DLD1 (cell line): ENCODE data around the gene GSTCD.
"Not testable (repeated sequence)": the region's sequence is repeated elsewhere in the genome, so short reads cannot be mapped to it uniquely, and the experiment has no call there.

Source experiments
- in situ Hi-C: cut with HindIII; loops from 2 replicates; pipeline ENCODE4 v1.10.0; 2017; ENCODE audit warnings: low sequenced_read_pairs

Gene GSTCD

GRCh38 chr4:105797225-105797624 lies 88.6 kb downstream of the GSTCD start:
- in situ Hi-C loops: no loop called here

GRCh38 chr4:105805501-105806120 lies 97.0 kb downstream of the GSTCD start:
- in situ Hi-C loops: no loop called here

GRCh38 chr4:105807496-105807895 lies 98.9 kb downstream of the GSTCD start:
- in situ Hi-C loops: no loop called here

- in situ Hi-C loops: no loop called here
Observed at GRCh38 chr4:105808030-105808749, 99.6 kb downstream of the GSTCD start.

- in situ Hi-C loops: no loop called here
Observed at GRCh38 chr4:105808750-105809041, 100.1 kb downstream of the GSTCD start.

DNA sequence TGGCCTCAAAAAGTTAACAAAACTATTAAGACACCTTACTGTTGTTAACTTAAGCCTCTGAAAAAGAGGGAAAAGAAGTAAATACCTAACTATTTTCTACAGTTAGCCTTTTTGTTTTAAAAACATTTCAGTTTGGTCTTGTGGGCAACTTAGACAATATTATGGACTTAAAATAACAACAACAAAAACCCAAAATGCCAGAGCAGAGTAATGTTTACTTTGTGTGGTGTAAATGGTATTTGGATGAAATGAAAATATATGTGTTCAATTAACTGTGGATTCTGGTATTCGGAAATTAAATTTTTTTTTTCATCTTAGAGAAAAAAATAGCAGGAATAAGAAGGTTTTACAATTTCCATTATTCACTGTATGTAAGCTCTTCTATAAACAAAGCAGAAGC lies 107.1 kb downstream of the GSTCD start:
- in situ Hi-C loops: no loop called here

- in situ Hi-C loops: no loop called here
Observed at GRCh38 chr4:105822061-105822460, 113.5 kb downstream of the GSTCD start.

- in situ Hi-C loops: no loop called here
Observed at GRCh38 chr4:105828074-105828473, 119.5 kb downstream of the GSTCD start.

GRCh38 chr4:105831189-105831588 lies 122.6 kb downstream of the GSTCD start:
- in situ Hi-C loops: no loop called here

DNA sequence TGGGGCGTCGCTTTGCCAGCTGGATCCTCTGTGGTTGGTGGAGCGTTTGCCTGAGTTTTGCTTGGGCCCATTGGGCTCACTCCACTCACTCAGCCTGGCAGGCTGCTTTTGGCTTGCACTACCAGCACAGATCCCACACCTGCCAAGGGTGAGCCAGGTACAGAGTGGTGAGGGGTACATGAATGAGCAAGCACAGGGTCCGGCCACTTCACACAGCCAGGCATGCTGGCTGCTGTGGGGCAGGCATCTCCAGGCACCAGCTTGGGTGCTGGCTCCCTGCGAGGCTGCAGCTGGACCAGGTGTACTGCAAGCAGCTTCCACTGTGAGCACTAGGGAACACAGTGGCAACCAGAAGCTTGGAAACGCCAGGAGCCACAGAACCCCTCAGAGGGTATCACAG lies 126.6 kb downstream of the GSTCD start:
- in situ Hi-C loops: no loop called here

DNA sequence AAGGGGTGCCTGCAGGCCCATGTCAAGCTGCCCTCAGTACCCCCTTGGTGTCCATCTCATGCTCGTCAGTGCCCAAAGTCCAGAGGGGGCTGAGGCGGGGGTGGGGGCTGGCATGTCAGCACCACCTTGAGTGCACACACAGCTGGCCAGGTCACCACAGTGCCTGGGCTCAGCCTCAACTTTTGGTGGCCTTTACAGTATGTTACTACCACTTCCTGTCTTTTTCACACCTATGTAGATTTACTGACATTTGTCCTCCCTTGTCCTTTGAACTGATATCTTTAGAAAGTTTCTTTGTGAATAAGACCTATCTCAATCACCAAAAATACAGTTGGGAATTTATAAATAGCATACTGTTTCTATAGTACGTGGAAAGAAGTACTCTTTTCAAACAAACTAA lies 128.0 kb downstream of the GSTCD start:
- in situ Hi-C loops: no loop called here

GRCh38 chr4:105837037-105837436 lies 128.5 kb downstream of the GSTCD start:
- in situ Hi-C loops: no loop called here

GRCh38 chr4:105838082-105838481 lies 129.5 kb downstream of the GSTCD start:
- in situ Hi-C loops: no loop called here

DNA sequence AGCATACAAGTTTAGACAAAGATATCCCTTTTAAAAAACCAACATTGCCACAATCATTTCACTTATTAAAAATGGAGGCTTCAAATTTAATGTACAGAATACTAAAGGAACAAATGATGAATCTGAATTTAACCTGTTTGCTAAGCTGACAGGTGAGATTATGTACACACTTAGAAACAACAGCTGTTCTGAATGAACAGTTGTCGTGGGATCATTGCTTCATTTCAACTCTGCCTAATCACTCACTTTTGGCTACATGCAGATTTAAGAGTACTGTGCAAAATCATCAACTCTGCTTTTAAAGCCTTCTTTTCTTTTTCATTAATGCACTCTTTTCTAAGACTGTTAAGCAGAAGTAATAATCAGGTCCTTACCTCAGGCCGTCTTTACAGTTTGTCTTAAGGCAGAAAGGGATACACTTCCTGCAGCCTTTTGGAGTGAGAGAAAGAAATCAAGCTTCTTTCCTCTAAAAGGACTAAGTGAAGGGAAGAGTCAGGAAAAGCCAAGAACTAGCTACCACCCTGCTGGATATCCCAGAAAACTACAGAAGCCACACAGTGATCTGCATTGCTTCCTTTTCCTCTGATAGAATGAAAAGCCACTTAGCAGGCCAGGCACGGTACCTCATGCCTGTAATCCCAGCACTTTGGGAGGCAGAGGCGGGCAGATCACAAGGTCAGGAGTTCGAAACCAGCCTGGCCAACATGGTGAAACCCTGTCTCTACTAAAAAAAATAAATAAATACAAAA lies 132.0 kb downstream of the GSTCD start:
- in situ Hi-C loops: no loop called here

- in situ Hi-C loops: no loop called here
Observed at GRCh38 chr4:105843941-105844340, 135.4 kb downstream of the GSTCD start.

GRCh38 chr4:105845559-105845958 lies 137.0 kb downstream of the GSTCD start:
- in situ Hi-C loops: no loop called here

GRCh38 chr4:105848359-105848758 lies 139.8 kb downstream of the GSTCD start:
- in situ Hi-C loops: not testable (repeated sequence)

- in situ Hi-C loops: no loop called here
Observed at GRCh38 chr4:105851196-105851595, 142.6 kb downstream of the GSTCD start.

- in situ Hi-C loops: not testable (repeated sequence)
Observed at GRCh38 chr4:105852230-105852629, 143.6 kb downstream of the GSTCD start.

DNA sequence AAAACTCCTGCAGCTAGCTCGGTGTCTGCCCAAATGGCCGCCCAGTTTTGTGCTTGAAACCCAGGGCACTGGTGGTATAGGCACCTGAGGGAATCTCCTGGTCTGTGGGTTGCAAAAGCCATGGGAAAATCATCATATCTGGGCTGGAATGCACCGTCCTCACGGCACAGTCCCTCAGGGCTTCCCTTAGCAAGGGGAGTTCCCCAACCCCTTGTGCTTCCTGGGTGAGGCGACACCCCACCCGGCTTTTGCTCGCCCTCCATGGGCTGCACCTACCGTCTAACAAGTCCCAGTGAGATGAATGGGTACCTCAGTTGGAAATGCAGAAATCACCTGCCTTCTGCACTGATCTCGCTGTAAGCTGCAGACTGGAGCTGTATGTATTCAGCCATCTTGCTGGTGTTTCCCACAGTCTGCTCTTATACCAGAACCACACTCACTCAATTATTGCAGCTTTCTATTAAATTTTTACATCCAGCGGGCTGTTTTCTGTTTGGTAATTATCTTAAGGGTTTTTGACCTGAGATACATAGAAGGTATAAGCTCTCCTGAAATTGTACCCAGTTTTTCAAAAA lies 150.0 kb downstream of the GSTCD start:
- in situ Hi-C loops: no loop called here

GRCh38 chr4:105859233-105859632 lies 150.6 kb downstream of the GSTCD start:
- in situ Hi-C loops: no loop called here

DNA sequence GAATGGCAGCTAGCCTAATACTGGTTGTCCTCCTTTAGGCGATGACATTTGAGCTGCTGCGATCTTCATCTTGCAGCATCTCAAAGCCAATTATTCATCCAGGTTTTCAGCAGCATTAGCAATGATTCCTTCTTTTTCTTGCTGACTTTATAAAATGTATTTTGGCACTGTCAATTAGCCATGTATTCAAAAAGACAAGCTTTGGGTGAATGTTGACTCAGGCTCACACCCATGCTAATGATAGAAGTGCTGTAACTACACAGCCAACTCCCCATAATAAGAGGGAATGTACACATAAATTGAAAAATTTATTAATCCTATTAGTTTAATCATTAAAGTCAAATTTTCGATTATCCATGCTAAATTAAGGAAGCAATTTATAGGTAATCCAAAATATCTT lies 162.4 kb downstream of the GSTCD start:
- in situ Hi-C loops: no loop called here
